ENCODE results near the gene CERT1.

The CERT1 gene

GRCh38 chr5:75473463-75473862 is 38.0 kb downstream of the CERT1 start:
- TF ChIP-seq CTCF (conservative IDR thresholded peaks at IDR 0.05; ENCODE audit: low read length), result no peak
- no peak for DNase-seq (ENCODE audit: low read depth)
- no peak overlapping the region for H3K4me3 ChIP-seq (ENCODE audit: low read length)

DNA sequence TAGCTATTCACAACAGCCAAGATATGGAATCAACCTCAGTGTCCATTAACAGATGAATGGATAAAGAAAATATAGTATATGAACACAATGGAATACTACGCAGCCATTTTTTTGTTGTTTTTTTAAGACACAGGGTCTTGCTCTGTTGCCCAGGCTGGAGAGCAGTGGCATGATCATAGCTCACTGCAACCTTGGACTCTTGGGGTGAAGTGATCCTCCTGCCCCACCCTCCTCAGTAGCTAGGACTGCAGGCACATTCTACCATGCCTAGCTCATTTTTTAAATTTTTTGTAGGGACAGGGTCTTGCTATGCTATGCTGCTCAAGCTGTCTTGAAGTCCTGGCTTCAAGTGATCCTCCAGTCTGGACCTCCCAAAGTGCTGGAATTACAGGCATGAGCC is 38.5 kb downstream of the CERT1 start:
- TF ChIP-seq CTCF (conservative IDR thresholded peaks at IDR 0.05; ENCODE audit: low read length), result no peak
- no peak overlapping the region for H3K4me3 ChIP-seq (ENCODE audit: low read length)

DNA sequence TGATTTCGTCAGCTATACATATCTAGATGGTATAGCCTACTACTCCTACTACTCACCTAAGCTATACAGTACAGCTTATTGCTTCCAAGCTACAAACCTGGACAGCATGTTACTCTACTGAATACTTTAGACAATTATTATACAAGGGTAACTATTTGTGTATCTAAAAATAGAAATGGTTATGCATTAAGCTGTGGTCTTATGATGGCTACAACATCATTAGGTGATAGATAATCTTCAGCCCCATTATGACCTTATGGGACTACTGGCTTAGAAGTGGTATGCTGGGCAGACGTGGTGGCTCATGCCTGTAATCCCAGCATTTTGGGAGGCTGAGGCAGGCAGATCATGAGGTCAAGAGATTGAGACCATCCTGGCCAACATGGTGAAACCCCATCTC is 40.2 kb downstream of the CERT1 start:
- DNase-seq (ENCODE audit: low read depth), result no peak
- TF ChIP-seq CTCF (conservative IDR thresholded peaks at IDR 0.05; ENCODE audit: low read length), result no peak
- H3K4me3 ChIP-seq (ENCODE audit: low read length), result no peak overlapping the region

More for the DNA sequence above, 38.5 kb downstream of the CERT1 start:
- DNase-seq (ENCODE audit: low read depth), result no peak

DNA sequence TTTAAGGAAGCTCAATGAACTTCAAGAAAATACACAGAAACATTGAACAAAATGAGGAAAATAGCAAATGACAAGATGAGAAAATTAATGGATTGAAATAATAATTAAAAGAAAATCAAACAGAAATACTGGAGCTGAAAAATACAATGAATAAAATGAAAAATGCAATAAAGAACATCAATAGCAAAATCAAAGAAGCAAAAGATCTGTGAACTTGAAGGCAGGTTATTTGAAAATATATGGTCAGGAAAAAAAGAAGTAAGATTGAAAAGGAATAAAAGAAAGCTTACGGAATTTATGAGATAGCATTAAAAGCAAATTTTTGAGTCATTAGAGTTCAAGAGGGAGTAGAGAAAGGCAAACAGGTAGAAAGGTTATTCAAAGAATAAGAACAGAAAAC is 42.4 kb downstream of the CERT1 start:
- no peak overlapping the region for H3K4me3 ChIP-seq (ENCODE audit: low read length)
- no peak for TF ChIP-seq CTCF (conservative IDR thresholded peaks at IDR 0.05; ENCODE audit: low read length)

DNA sequence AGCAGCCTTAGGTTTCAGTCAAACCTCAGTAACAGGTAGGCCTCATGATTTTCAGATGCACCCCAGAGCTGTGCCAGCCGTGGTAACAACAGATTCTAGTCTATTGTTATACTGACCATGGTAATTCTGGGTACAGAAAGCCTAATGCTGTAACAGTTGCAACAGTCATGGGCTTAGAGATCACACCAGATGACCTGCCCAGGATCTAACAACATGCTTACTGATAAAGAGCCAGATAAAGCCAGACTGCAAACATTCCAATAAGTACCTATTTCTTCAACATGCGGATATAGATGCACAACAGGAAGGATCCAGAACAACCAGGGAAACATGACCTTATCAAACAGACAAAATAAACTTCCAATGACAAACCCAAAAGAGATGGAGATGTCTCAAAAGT is 42.8 kb downstream of the CERT1 start:
- no peak for TF ChIP-seq CTCF (conservative IDR thresholded peaks at IDR 0.05; ENCODE audit: low read length)
- no peak overlapping the region for H3K4me3 ChIP-seq (ENCODE audit: low read length)
- no peak for DNase-seq (ENCODE audit: low read depth)

More for the DNA sequence above, 42.4 kb downstream of the CERT1 start:
- no peak for DNase-seq (ENCODE audit: low read depth)

DNA sequence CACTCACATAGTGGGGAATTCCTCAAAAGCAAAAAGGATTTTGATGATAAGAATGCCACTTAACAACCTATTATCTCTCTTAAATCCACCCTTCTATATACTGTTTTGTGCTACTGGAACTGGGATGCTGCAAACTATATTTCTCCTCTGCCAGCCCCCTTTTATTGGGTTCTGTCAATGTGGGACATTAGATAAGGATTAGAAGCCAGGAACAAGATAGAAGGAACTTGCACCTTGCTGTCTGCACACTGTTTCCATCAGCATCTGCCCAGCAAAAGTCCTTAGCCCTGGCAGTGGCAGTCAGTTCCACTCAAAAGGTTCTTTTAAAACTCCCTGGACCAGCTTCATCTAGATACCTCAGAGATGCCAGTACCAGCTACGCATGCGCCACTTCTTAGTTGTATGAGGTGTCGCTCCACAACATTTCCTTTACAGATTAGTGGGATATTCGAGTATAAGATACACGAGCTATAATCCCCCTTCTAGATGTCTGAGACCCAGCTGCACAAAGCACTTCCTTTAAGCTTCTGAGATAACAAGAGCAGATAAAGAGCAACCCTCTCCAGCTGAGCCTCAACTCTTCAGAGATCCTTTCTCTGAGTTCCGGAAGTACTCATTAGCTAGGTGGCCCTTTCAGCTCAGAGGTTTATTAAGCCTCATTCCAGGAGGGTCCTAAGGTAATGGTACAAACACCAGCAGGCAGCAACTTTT is 45.3 kb downstream of the CERT1 start:
- DNase-seq (ENCODE audit: low read depth), result no peak
- no peak overlapping the region for H3K4me3 ChIP-seq (ENCODE audit: low read length)
- TF ChIP-seq CTCF (conservative IDR thresholded peaks at IDR 0.05; ENCODE audit: low read length), result no peak

DNA sequence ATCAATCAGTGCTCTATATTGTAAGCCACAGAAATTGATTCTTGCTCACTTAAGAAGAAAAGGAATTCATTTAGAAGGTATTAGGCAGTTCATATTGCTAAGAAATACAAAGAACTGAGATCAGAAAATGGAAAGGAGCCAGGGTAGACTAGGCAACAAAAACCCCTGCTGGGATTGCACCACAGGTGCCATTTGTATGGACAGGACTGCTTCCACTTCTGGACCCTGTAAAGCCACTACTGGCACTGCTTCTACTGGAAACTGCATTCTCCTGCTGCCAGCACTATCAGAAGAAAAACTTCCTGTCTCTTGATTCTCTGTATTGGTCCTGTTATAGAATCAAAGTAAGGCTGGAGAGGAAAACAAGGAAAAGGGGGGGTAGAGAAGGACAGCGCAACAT is 45.9 kb downstream of the CERT1 start:
- TF ChIP-seq CTCF (conservative IDR thresholded peaks at IDR 0.05; ENCODE audit: low read length), result no peak
- peak; percentile 23 for DNase-seq (ENCODE audit: low read depth)
- no peak overlapping the region for H3K4me3 ChIP-seq (ENCODE audit: low read length)
